K562 (cell line): ENCODE measurements around the gene EPHX1. TPM values are rescaled to one million over a fixed set of nuclear protein-coding genes. Genes with fewer than 3 reads are reported as not detected.

Experiments
- ATAC-seq: fragments of 200-7000 bp; cut with Tn5 transposase; 3 replicates; pipeline ENCODE4 v1.9.1; 2020; ENCODE audit warnings: moderate library complexity
- BruUV-seq: library from RNA; stranded (reverse); fragments of 400-500 nt; replicated peaks from 2 replicates; lab custom pipeline; 2021; lab: Mats Ljungman, UMichigan
- CTCF ChIA-PET: fragments of 300-600 bp; formaldehyde crosslinking; extraction: SDS; loops from one replicate; lab custom pipeline; 2021; ENCODE audit warnings: low intra/inter-chr PET ratio; lab: Yijun Ruan, JAX
- POLR2A ChIA-PET: fragments of 300-600, 350-650 bp; sonication (Branson Sonifier 250); formaldehyde crosslinking; extraction: SDS; loops from one replicate; lab custom pipeline; 2021; ENCODE audit warnings: antibody characterized with exemption, inconsistent platforms; lab: Yijun Ruan, JAX
- DNase-seq, 4 experiments: peaks; one replicate each; pipeline versions ENCODE4 v3.0.0 to v3.0.0-alpha.2; 2011 to 2018; ENCODE audit warnings: low spot score in 3 of 4, mixed read lengths in 3 of 4; ENCODE audit errors: extremely low read depth in 1 of 4
- FAIRE-seq: peaks from 2 replicates; lab custom pipeline; 2011; peaks lifted over from hg19 to GRCh38; lab: Jason Lieb, UNC
- H2AFZ ChIP-seq: 2 replicates; pipeline ENCODE4 v1.6.0; 2011; ENCODE audit warnings: low read depth, low read length, control low read depth, inconsistent platforms
- H3K27ac ChIP-seq: fragments of 200-600 bp; 3 replicates; pipeline ENCODE4 v1.8.0; 2011; ENCODE audit warnings: low read depth, mild to moderate bottlenecking, control low read depth, inconsistent platforms, low read length, moderate library complexity, mixed read lengths; ENCODE audit errors: extremely low read depth
- H3K27me3 ChIP-seq, 2 experiments: fragments of 300-600 bp in 1 of 2; 2 replicates in 1 of 2; 3 replicates in 1 of 2; pipeline versions ENCODE4 v1.6.0 to v1.8.0; 2011; ENCODE audit warnings: inconsistent platforms in 2 of 2, low read length in 2 of 2, mild to moderate bottlenecking in 1 of 2, mixed read lengths in 1 of 2, moderate library complexity in 1 of 2; ENCODE audit not compliant: control insufficient read depth in 2 of 2, insufficient read depth in 2 of 2
- H3K36me3 ChIP-seq: fragments of 300-600 bp; 3 replicates; pipeline ENCODE4 v1.8.0; 2011; ENCODE audit warnings: mild to moderate bottlenecking, low read length, inconsistent platforms; ENCODE audit not compliant: control insufficient read depth, insufficient read depth
- H3K4me1 ChIP-seq, 2 experiments: fragments of 200-600 bp in 1 of 2; replicated peaks in 1 of 2; 2 replicates in 1 of 2; 3 replicates in 1 of 2; pipeline versions ENCODE4 v1.5.1 to v1.8.0; 2011; ENCODE audit warnings: inconsistent platforms in 2 of 2, low read length in 2 of 2, mild to moderate bottlenecking in 1 of 2, mixed read lengths in 1 of 2, moderate library complexity in 1 of 2; ENCODE audit not compliant: control insufficient read depth in 2 of 2, insufficient read depth in 2 of 2
- H3K4me2 ChIP-seq: 2 replicates; pipeline ENCODE4 v1.6.1; 2011; ENCODE audit warnings: low read length, control low read depth, inconsistent platforms, mixed read lengths; ENCODE audit not compliant: insufficient read depth
- H3K4me3 ChIP-seq: fragments of 200-600 bp; sonication (generic), shearing (Covaris generic); 2 replicates; pipeline ENCODE4 v1.5.1; 2016; ENCODE audit warnings: control low read depth, inconsistent platforms
- H3K79me2 ChIP-seq: fragments of 200-600 bp; 3 replicates; pipeline ENCODE4 v1.8.0; 2011; ENCODE audit warnings: low read length, inconsistent platforms; ENCODE audit not compliant: control insufficient read depth, insufficient read depth
- H3K9ac ChIP-seq, 2 experiments: 2 replicates each; pipeline versions ENCODE4 v1.6.0 to v1.6.1; 2011; ENCODE audit warnings: low read depth in 2 of 2, low read length in 2 of 2, control low read depth in 1 of 2, inconsistent platforms in 1 of 2, mild to moderate bottlenecking in 1 of 2, mixed read lengths in 1 of 2; ENCODE audit not compliant: insufficient read depth in 1 of 2
- H3K9me1 ChIP-seq: one replicate; pipeline ENCODE4 v1.6.0; 2011; ENCODE audit warnings: inconsistent platforms, mild to moderate bottlenecking, low read length, moderate library complexity; ENCODE audit not compliant: control insufficient read depth, insufficient read depth
- H3K9me3 ChIP-seq: replicated peaks from 2 replicates; pipeline ENCODE4 v1.5.1; 2011; ENCODE audit warnings: low read depth, low read length, inconsistent platforms; ENCODE audit not compliant: control insufficient read depth, insufficient read depth
- H4K20me1 ChIP-seq: replicated peaks from 2 replicates; pipeline ENCODE4 v1.6.1; 2011; ENCODE audit warnings: low read length, inconsistent platforms, mixed read lengths; ENCODE audit not compliant: control insufficient read depth, insufficient read depth
- DEAF1 ChIP-seq: fragments of 450-650 bp; formaldehyde crosslinking; IDR thresholded peaks from 2 replicates; pipeline ENCODE4 v1.4.0; 2020; ENCODE audit warnings: mild to moderate bottlenecking, moderate library complexity
- EP300 ChIP-seq: IDR thresholded peaks from 2 replicates; pipeline ENCODE4 v1.6.1; 2012; ENCODE audit warnings: low read length, improper control_type of control experiment
- FIP1L1 ChIP-seq: fragments of 200-400 bp; formaldehyde crosslinking; IDR thresholded peaks from 2 replicates; pipeline ENCODE4 v1.6.1; 2018; ENCODE audit warnings: mild to moderate bottlenecking, low read depth, low read length; ENCODE audit not compliant: poor library complexity, severe bottlenecking
- GMEB1 ChIP-seq: fragments of 250-450 bp; sonication (Bioruptor Pico); IDR thresholded peaks from 2 replicates; pipeline ENCODE4 v1.4.0; 2020; ENCODE audit warnings: mild to moderate bottlenecking
- NR4A1 ChIP-seq, 2 experiments: fragments of 250-450 bp in 1 of 2; fragments of 450-650 bp in 1 of 2; sonication (Bioruptor Pico) in 1 of 2; IDR thresholded peaks; 2 replicates each; pipeline versions ENCODE4 v1.4.0 to v1.6.1; 2016 to 2020; ENCODE audit warnings: mild to moderate bottlenecking in 2 of 2, missing compliant biosample characterization in 1 of 2, missing genetic modification characterization in 1 of 2, moderate library complexity in 1 of 2
- PREB ChIP-seq: sonication (generic); formaldehyde crosslinking; IDR thresholded peaks from 2 replicates; pipeline ENCODE4 v1.8.1; 2023; ENCODE audit warnings: mild to moderate bottlenecking, missing genetic modification reagents
- RBM34 ChIP-seq: fragments of 200-400 bp; formaldehyde crosslinking; IDR thresholded peaks from 2 replicates; pipeline ENCODE4 v1.6.1; 2018; ENCODE audit warnings: low read length, borderline replicate concordance; ENCODE audit not compliant: insufficient read depth
- SAFB2 ChIP-seq: fragments of 200-400 bp; formaldehyde crosslinking; IDR thresholded peaks from 2 replicates; pipeline ENCODE4 v1.6.1; 2018; ENCODE audit warnings: borderline replicate concordance, low read length, low read depth, moderate library complexity; ENCODE audit not compliant: severe bottlenecking
- SMARCB1 ChIP-seq: IDR thresholded peaks from 2 replicates; pipeline ENCODE4 v1.6.1; 2011; ENCODE audit warnings: improper control_type of control experiment, low read depth; ENCODE audit not compliant: insufficient read length
- SPI1 ChIP-seq: IDR thresholded peaks from 2 replicates; pipeline ENCODE4 v1.6.1; 2011; ENCODE audit warnings: low read depth, low read length, control low read depth, borderline replicate concordance
- ZNF398 ChIP-seq: fragments of 250-450 bp; sonication (Bioruptor Pico); IDR thresholded peaks from 2 replicates; pipeline ENCODE4 v1.8.0; 2021; ENCODE audit warnings: moderate library complexity, mild to moderate bottlenecking, inconsistent platforms
- ZNF449 ChIP-seq: fragments of 250-450 bp; sonication (Bioruptor Pico); IDR thresholded peaks from 2 replicates; pipeline ENCODE4 v1.8.0; 2022; ENCODE audit warnings: moderate library complexity, mild to moderate bottlenecking, inconsistent platforms
- WGBS: fragments of 100-300 bp; shearing (Covaris generic); methylation state at CpG from one replicate; pipeline ENCODE4 v1.1.6; 2016; ENCODE audit warnings: low coverage, mixed read lengths; ENCODE audit not compliant: insufficient coverage; ENCODE audit errors: missing lambda C conversion rate; 5-methylcytosine and 5-hydroxymethylcytosine counted together
- in situ Hi-C: fragments of 300-500 bp; cut with MboI; formaldehyde crosslinking; loops from 4 replicates; pipeline ENCODE4 v1.15.0; 2018; ENCODE audit warnings: inconsistent platforms, mixed read lengths
- intact Hi-C: fragments of 100-400 bp; cut with micrococcal nuclease; formaldehyde crosslinking; loops from 2 replicates; pipeline ENCODE4 v1.14.2; 2022
- polyA plus RNA-seq, 8 experiments: library from polyadenylated mRNA; depleted of rRNA in 4 of 8; stranded (reverse) in 5 of 8; unstranded in 3 of 8; fragments of >200 nt; fragmentation: Nextera tagmentation in 2 of 8; fragmentation: Illumina TruSeq in 1 of 8; extraction: Ambion mirVana in 2 of 8; extraction: Trizol in 1 of 8; gene quantifications; 2 replicates each; pipeline versions ENCODE4 v1.2.1 to v1.2.3, GENCODE V29; 2011 to 2014; ENCODE audit warnings: inconsistent platforms in 1 of 8, missing spikeins in 1 of 8
- total RNA-seq, 7 experiments: library from RNA; depleted of rRNA in 6 of 7; stranded (reverse); fragments of >200 nt in 6 of 7; fragmentation: Illumina TruSeq in 2 of 7; extraction: Trizol in 2 of 7; gene quantifications; 2 replicates each; pipeline versions ENCODE4 v1.2.1 to v1.2.3, GENCODE V29; 2011 to 2021; ENCODE audit warnings: low replicate concordance in 1 of 7

The EPHX1 gene
- total and polyA plus RNA-seq, 9 of the 15 experiments (the other 6 are each of a cell fraction or from before 2014, with no cell fraction given): 0.21 to 27.0 (median 6.7) TPM

GRCh38 chr1:225852413-225853124 lies 42.6 kb downstream of the EPHX1 start:
- intact Hi-C loops (no loop called here), in situ Hi-C loops (no loop called here)
- BruUV-seq: no TSS peak
- Histone ChIP-seq H3K4me3 (no peak overlapping the region), H3K27ac (no peak overlapping the region), H2AFZ (no peak overlapping the region), H3K9me1 (no peaks in the 10 kb centered on the region), H3K79me2 (no peaks in the 10 kb centered on the region), H4K20me1 (no peaks in the 10 kb centered on the region), H3K9me3 (no peaks in the 10 kb centered on the region), H3K4me1 (peaks cover 9 to 21% of the 10 kb centered on the region in 2 experiments; a peak in 4 of 5 replicates), H3K36me3 (peaks cover 70% of the 10 kb centered on the region), H3K9ac (no peak overlapping the region), H3K27me3 (no peaks in the 10 kb centered on the region), H3K4me2 (no peak overlapping the region)
- DNase-seq (no peak), ATAC-seq (no peak), FAIRE-seq (no peak)
- 94% methylated on average over 13 of the region's 13 CpGs for WGBS
- ChIA-PET CTCF (no interaction called here), POLR2A (interaction anchor here (0.6 to 1.8 kb wide), 4 partner anchors 9 to 28 kb away, joined by 3 to 6 read pairs (median 3); no protein-coding TSS in a partner anchor)
- TF ChIP-seq EP300: no peak
- no peak for TF ChIP-seq SMARCB1
- no peak for TF ChIP-seq DEAF1
- no peak for TF ChIP-seq ZNF398 (CRISPR knock-in tag)
- no peak for TF ChIP-seq SAFB2
- TF ChIP-seq RBM34: no peak
- TF ChIP-seq PREB (CRISPR knock-in tag): no peak
- TF ChIP-seq SPI1: no peak
- no peak for TF ChIP-seq ZNF449 (CRISPR knock-in tag)
- TF ChIP-seq GMEB1 (CRISPR knock-in tag): no peak
- no peak for TF ChIP-seq NR4A1 (CRISPR knock-in tag; IDR thresholded peaks at IDR 0.05)
- TF ChIP-seq NR4A1 (tag; IDR thresholded peaks at IDR 0.05): no peak
- TF ChIP-seq FIP1L1: no peak
